ENCODE data around the gene TNS4.

The TNS4 gene

DNA sequence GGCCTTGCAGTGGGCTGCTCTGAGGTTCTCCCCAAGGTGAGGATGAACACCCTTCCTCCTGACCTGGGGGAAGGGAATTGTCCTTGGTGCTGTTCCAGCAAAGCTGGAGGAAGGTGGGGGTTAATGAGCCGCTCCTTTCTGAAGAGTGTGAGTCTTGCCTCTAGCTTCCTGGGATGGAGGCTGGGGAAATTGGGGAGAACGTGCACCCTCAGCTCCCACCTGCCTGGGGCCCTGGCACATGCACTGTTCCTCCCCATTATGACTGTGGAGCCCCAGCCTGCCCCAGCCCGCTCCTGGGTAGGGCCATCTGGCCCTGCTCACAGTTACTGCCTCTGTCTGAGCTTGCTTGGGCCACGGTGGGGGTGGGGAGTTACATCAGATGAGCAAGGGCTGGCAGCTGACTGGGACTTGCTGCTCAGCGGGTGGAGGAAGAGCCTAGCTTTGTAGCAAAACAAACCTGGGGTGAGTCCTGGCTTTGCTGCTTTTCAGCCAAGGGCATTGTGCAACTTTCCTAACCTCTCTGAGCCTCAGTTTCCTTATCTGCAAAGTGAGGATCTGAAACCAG lies 11.1 kb downstream of the TNS4 start:
- peak overlapping the region; percentile 78 for H3K18ac ChIP-seq (ENCODE audit: low read length)
- no peak overlapping the region for H3K4ac ChIP-seq (ENCODE audit: low read length)
- H3K14ac ChIP-seq (ENCODE audit: low read length) = no peak overlapping the region
- H3K79me1 ChIP-seq (ENCODE audit: low read depth, low read length) = no peaks in the 10 kb centered on the region
- no peak overlapping the region for H4K8ac ChIP-seq (ENCODE audit: low read depth, low read length)
- H3K4me1 ChIP-seq (ENCODE audit: control insufficient read depth in 2 of 2, insufficient read depth in 1 of 2, low read depth in 1 of 2, low read length in 2 of 2) = peaks cover 11 to 13% of the 10 kb centered on the region in 2 donors
- no peak overlapping the region for H2BK12ac ChIP-seq (ENCODE audit: low read length)
- H3K36me3 ChIP-seq (replicated peaks in 1 of 2; ENCODE audit: control insufficient read depth in 2 of 2, insufficient read depth in 2 of 2, low read length in 2 of 2) = no peaks in the 10 kb centered on the region
- H2BK15ac ChIP-seq (ENCODE audit: low read length) = no peak overlapping the region
- no peak overlapping the region for H4K91ac ChIP-seq (ENCODE audit: low read depth, low read length, poor library complexity)
- peaks cover 0 to 41% (median 0%) of the 10 kb centered on the region in 3 experiments for H3K27me3 ChIP-seq (ENCODE audit: control insufficient read depth in 3 of 3, insufficient read depth in 3 of 3, low read depth in 1 of 3, low read length in 3 of 3)
- H3K4me3 ChIP-seq (ENCODE audit: low read length in 2 of 2) = no peak overlapping the region
- H2AK5ac ChIP-seq (ENCODE audit: low read depth, low read length) = no peak overlapping the region
- no peak for DNase-seq (ENCODE audit: low spot score)
- H2BK120ac ChIP-seq (ENCODE audit: low read depth, low read length) = no peak overlapping the region
- no peak overlapping the region for H3K23ac ChIP-seq (ENCODE audit: low read depth, low read length, poor library complexity)
- H3K27ac ChIP-seq (replicated peaks; ENCODE audit: low read length) = no peak overlapping the region
- H3K4me2 ChIP-seq (ENCODE audit: insufficient read depth, low read length, poor library complexity, severe bottlenecking) = no peak overlapping the region
- no peak overlapping the region for H3K9ac ChIP-seq (ENCODE audit: low read depth, low read length, poor library complexity)
- H3K9me3 ChIP-seq (replicated peaks in 1 of 2; ENCODE audit: control insufficient read depth in 2 of 2, insufficient read depth in 1 of 2, low read depth in 1 of 2, low read length in 2 of 2) = no peaks in the 10 kb centered on the region
- H2AFZ ChIP-seq (ENCODE audit: low read length) = peak overlapping the region; percentile 67
- WGBS, 2 donors (ENCODE audit: extremely low coverage in 2 of 2, insufficient read length in 2 of 2, insufficient replicate concordance in 1 of 2) = no CpG with 5 or more reads among the region's 5 CpGs
- no peak overlapping the region for H2BK5ac ChIP-seq (ENCODE audit: low read length)

DNA sequence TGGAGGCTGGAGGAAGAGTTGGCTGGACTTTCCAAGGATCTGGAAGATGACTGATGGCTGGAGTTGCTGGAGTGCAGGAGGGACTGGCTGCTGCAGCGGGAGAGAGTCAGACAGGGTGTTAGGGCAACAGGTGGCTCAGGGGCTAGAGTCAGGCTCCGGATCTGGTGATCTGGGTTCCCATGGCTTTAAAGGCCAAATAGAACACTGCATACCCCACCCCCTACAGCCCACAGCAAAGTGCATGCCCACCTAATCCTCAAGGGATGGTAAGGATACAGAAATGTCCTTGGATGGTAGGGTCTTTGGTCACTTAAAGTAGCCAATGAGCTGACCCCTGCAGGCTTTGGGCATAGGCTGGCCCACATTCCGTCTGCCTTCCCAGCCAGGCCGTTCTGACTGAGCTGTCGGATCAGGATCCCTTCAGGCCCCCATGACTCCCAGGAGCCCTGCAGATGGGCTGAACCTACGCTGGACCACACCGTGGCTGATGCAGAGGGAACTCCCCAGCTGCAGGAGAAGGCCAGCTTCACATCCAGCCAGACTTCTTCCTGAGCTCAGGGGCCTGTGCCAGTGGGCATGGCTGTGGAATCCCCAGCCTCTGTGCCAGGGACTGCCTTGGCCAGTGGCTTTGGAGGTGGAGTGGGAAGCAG lies 13.9 kb downstream of the TNS4 start:
- Histone ChIP-seq H3K4me1 (ENCODE audit: control insufficient read depth in 2 of 2, insufficient read depth in 1 of 2, low read depth in 1 of 2, low read length in 2 of 2) (peaks cover 18 to 21% of the 10 kb centered on the region in 2 donors), H3K9ac (ENCODE audit: low read depth, low read length, poor library complexity) (no peak overlapping the region), H3K27me3 (ENCODE audit: control insufficient read depth in 3 of 3, insufficient read depth in 3 of 3, low read depth in 1 of 3, low read length in 3 of 3) (peaks cover 0 to 49% (median 0%) of the 10 kb centered on the region in 3 experiments), H2AFZ (ENCODE audit: low read length) (no peak overlapping the region), H3K4ac (ENCODE audit: low read length) (no peak overlapping the region), H3K36me3 (replicated peaks in 1 of 2; ENCODE audit: control insufficient read depth in 2 of 2, insufficient read depth in 2 of 2, low read length in 2 of 2) (no peaks in the 10 kb centered on the region), H2BK12ac (ENCODE audit: low read length) (no peak overlapping the region), H2AK5ac (ENCODE audit: low read depth, low read length) (peak overlapping the region; percentile 3), H3K79me1 (ENCODE audit: low read depth, low read length) (no peaks in the 10 kb centered on the region), H3K9me3 (replicated peaks in 1 of 2; ENCODE audit: control insufficient read depth in 2 of 2, insufficient read depth in 1 of 2, low read depth in 1 of 2, low read length in 2 of 2) (no peaks in the 10 kb centered on the region), H2BK5ac (ENCODE audit: low read length) (no peak overlapping the region), H2BK120ac (ENCODE audit: low read depth, low read length) (no peak overlapping the region), H3K23ac (ENCODE audit: low read depth, low read length, poor library complexity) (no peak overlapping the region), H3K27ac (replicated peaks; ENCODE audit: low read length) (no peak overlapping the region), H4K91ac (ENCODE audit: low read depth, low read length, poor library complexity) (no peak overlapping the region), H3K18ac (ENCODE audit: low read length) (no peak overlapping the region), H4K8ac (ENCODE audit: low read depth, low read length) (no peak overlapping the region), H3K4me3 (ENCODE audit: low read length in 2 of 2) (no peak overlapping the region), H3K14ac (ENCODE audit: low read length) (no peak overlapping the region), H3K4me2 (ENCODE audit: insufficient read depth, low read length, poor library complexity, severe bottlenecking) (no peak overlapping the region), H2BK15ac (ENCODE audit: low read length) (no peak overlapping the region)
- WGBS, 2 donors (ENCODE audit: extremely low coverage in 2 of 2, insufficient read length in 2 of 2, insufficient replicate concordance in 1 of 2) = no CpG with 5 or more reads among the region's 7 CpGs
- no peak for DNase-seq (ENCODE audit: low spot score)

DNA sequence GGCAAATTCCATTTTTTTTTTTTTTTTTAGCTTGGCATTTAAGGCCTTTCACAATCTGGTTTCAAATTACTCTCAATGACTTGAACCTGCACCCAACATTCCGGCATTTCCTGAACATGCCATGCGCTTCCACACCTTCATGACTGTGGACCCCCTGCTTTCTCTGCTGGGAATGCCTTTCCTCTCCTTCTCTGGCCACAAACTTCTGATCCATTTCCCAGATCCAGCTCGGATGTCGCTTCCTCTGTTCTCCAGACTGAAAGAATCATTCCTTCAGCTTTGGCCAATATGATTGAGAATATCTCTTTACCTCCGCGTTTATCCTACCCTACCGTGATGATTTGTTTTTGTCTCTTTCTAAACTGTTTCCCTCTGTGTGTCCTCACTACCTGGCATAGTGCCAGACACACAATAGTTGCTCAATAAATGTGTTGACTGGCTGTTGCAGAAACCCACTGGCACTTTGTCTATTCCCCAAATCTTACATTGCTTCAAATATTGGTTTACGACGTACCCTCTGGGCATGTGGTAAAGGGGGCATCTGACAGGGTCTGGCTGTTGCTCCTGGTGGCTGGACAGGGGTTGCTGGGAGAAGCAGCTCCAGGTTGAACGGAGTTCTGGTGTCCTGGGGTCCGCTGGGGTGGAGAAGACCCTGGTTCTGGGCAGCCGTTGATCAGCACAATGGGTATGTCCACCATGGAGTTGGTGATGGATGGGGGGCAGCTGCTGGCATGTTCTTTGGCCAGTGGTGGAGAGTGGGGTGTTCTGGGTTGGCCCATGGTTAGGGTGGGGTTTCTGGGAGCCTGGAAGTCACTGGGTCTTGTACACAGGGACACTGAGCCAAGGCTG lies 14.7 kb downstream of the TNS4 start:
- H3K4ac ChIP-seq (ENCODE audit: low read length) = no peak overlapping the region
- H4K91ac ChIP-seq (ENCODE audit: low read depth, low read length, poor library complexity) = no peak overlapping the region
- no peak overlapping the region for H2BK5ac ChIP-seq (ENCODE audit: low read length)
- H2AK5ac ChIP-seq (ENCODE audit: low read depth, low read length) = no peak overlapping the region
- H2BK12ac ChIP-seq (ENCODE audit: low read length) = no peak overlapping the region
- WGBS, 2 donors (ENCODE audit: extremely low coverage in 2 of 2, insufficient read length in 2 of 2, insufficient replicate concordance in 1 of 2) = no CpG with 5 or more reads among the region's 12 CpGs
- H3K27me3 ChIP-seq (ENCODE audit: control insufficient read depth in 3 of 3, insufficient read depth in 3 of 3, low read depth in 1 of 3, low read length in 3 of 3) = peaks cover 0 to 49% (median 0%) of the 10 kb centered on the region in 3 experiments
- H3K4me1 ChIP-seq (ENCODE audit: control insufficient read depth in 2 of 2, insufficient read depth in 1 of 2, low read depth in 1 of 2, low read length in 2 of 2) = peaks cover 18 to 21% of the 10 kb centered on the region in 2 donors
- H3K9ac ChIP-seq (ENCODE audit: low read depth, low read length, poor library complexity) = no peak overlapping the region
- no peak overlapping the region for H3K18ac ChIP-seq (ENCODE audit: low read length)
- no peak overlapping the region for H2AFZ ChIP-seq (ENCODE audit: low read length)
- no peaks in the 10 kb centered on the region for H3K36me3 ChIP-seq (replicated peaks in 1 of 2; ENCODE audit: control insufficient read depth in 2 of 2, insufficient read depth in 2 of 2, low read length in 2 of 2)
- H3K79me1 ChIP-seq (ENCODE audit: low read depth, low read length) = no peaks in the 10 kb centered on the region
- DNase-seq (ENCODE audit: low spot score) = no peak
- H3K14ac ChIP-seq (ENCODE audit: low read length) = no peak overlapping the region
- no peak overlapping the region for H4K8ac ChIP-seq (ENCODE audit: low read depth, low read length)
- H3K4me2 ChIP-seq (ENCODE audit: insufficient read depth, low read length, poor library complexity, severe bottlenecking) = no peak overlapping the region
- H2BK15ac ChIP-seq (ENCODE audit: low read length) = no peak overlapping the region
- H3K27ac ChIP-seq (replicated peaks; ENCODE audit: low read length) = no peak overlapping the region
- no peak overlapping the region for H2BK120ac ChIP-seq (ENCODE audit: low read depth, low read length)
- H3K4me3 ChIP-seq (ENCODE audit: low read length in 2 of 2) = no peak overlapping the region
- H3K9me3 ChIP-seq (replicated peaks in 1 of 2; ENCODE audit: control insufficient read depth in 2 of 2, insufficient read depth in 1 of 2, low read depth in 1 of 2, low read length in 2 of 2) = no peaks in the 10 kb centered on the region
- H3K23ac ChIP-seq (ENCODE audit: low read depth, low read length, poor library complexity) = no peak overlapping the region
